GM12865 (cell line): ENCODE data around the gene ATP2B3.

Source experiments
- DNase-seq: peaks from one replicate; pipeline ENCODE4 v3.0.0; 2010; ENCODE audit warnings: low read depth
- H3K4me3 ChIP-seq: 2 replicates; pipeline ENCODE4 v1.5.1; 2011; ENCODE audit warnings: mild to moderate bottlenecking, low read depth, low read length, control low read depth
- CTCF ChIP-seq: IDR thresholded peaks from 2 replicates; pipeline ENCODE4 v1.5.1; 2011; ENCODE audit warnings: low read length, control low read depth, low read depth, inconsistent platforms; ENCODE audit not compliant: insufficient read depth; ENCODE audit errors: missing control alignments

The ATP2B3 gene

GRCh38 chrX:153494061-153494460 lies 23.4 kb upstream of the ATP2B3 start:
- H3K4me3 ChIP-seq: no peak overlapping the region
- TF ChIP-seq CTCF: no peak
- no peak for DNase-seq

- no peak within 1 kb of the TSS for H3K4me3 ChIP-seq
- no peak for DNase-seq
- TF ChIP-seq CTCF: no peak
Observed at GRCh38 chrX:153494541-153495361, 22.7 kb upstream of the ATP2B3 start, which contains the start of gene BGN. Gene BGN (plus strand): TSS chrX:153494980. CDS start chrX:153504632, 9,652 bp downstream.

GRCh38 chrX:153495362-153495751 lies 22.1 kb upstream of the ATP2B3 start:
- no peak for TF ChIP-seq CTCF
- H3K4me3 ChIP-seq: no peak overlapping the region
- DNase-seq: no peak

GRCh38 chrX:153495903-153496589 lies 21.4 kb upstream of the ATP2B3 start:
- TF ChIP-seq CTCF: no peak
- H3K4me3 ChIP-seq: no peak overlapping the region
- no peak for DNase-seq

- no peak overlapping the region for H3K4me3 ChIP-seq
- TF ChIP-seq CTCF: no peak
- no peak for DNase-seq
Observed at GRCh38 chrX:153496590-153496959, 20.9 kb upstream of the ATP2B3 start.

- no peak overlapping the region for H3K4me3 ChIP-seq
- DNase-seq: no peak
- TF ChIP-seq CTCF: no peak
Observed at GRCh38 chrX:153498453-153498852, 19.0 kb upstream of the ATP2B3 start.
